Nephron progenitor cell (in vitro differentiated cells): ENCODE results near the gene HOMER3.
"Not testable (repeated sequence)": the region's sequence is repeated elsewhere in the genome, so short reads cannot be mapped to it uniquely, and the experiment has no call there.

Source experiments
- DNase-seq: peaks from one replicate; pipeline ENCODE4 v3.0.0; 2021
- H3K27ac Mint-ChIP-seq: 2 replicates; pipeline ENCODE4 v1.8.0; 2021; ENCODE audit warnings: mild to moderate bottlenecking, moderate library complexity, mixed read lengths
- H3K27me3 Mint-ChIP-seq: 2 replicates; pipeline ENCODE4 v1.8.0; 2021; ENCODE audit warnings: mild to moderate bottlenecking, low read depth, mixed read lengths; ENCODE audit not compliant: poor library complexity
- H3K36me3 Mint-ChIP-seq: 2 replicates; pipeline ENCODE4 v1.8.0; 2021; ENCODE audit warnings: low read depth, mixed read lengths
- H3K4me1 Mint-ChIP-seq: 2 replicates; pipeline ENCODE4 v1.8.0; 2021; ENCODE audit warnings: mixed read lengths
- H3K4me3 Mint-ChIP-seq: 2 replicates; pipeline ENCODE4 v1.8.0; 2021; ENCODE audit warnings: mild to moderate bottlenecking, moderate library complexity, mixed read lengths
- H3K9me3 Mint-ChIP-seq: 2 replicates; pipeline ENCODE4 v1.8.0; 2021; ENCODE audit warnings: mild to moderate bottlenecking, moderate library complexity, mixed read lengths
- CTCF ChIP-seq: fragments of 200-600 bp; sonication (generic); IDR thresholded peaks from 2 replicates; pipeline ENCODE4 v1.5.0; 2021; ENCODE audit warnings: antibody characterized with exemption

The HOMER3 gene

GRCh38 chr19:18964121-18964520, 23.1 kb upstream of the HOMER3 start:
- no peak overlapping the region for H3K27ac Mint-ChIP-seq
- H3K27me3 Mint-ChIP-seq = peaks cover 52% of the 10 kb centered on the region
- no peak overlapping the region for H3K4me3 Mint-ChIP-seq
- H3K4me1 Mint-ChIP-seq = peaks cover 21% of the 10 kb centered on the region
- H3K36me3 Mint-ChIP-seq = no peaks in the 10 kb centered on the region
- DNase-seq = no peak
- no peak for TF ChIP-seq CTCF
- H3K9me3 Mint-ChIP-seq = peaks cover 4% of the 10 kb centered on the region

GRCh38 chr19:18961767-18962620, 21.0 kb upstream of the HOMER3 start:
- no peaks in the 10 kb centered on the region for H3K36me3 Mint-ChIP-seq
- no peak for TF ChIP-seq CTCF
- H3K27me3 Mint-ChIP-seq = peaks cover 61% of the 10 kb centered on the region
- H3K9me3 Mint-ChIP-seq = no peaks in the 10 kb centered on the region
- peak; percentile 57 for DNase-seq
- H3K4me3 Mint-ChIP-seq = peak overlapping the region; percentile 56
- peaks cover 11% of the 10 kb centered on the region for H3K4me1 Mint-ChIP-seq
- no peak overlapping the region for H3K27ac Mint-ChIP-seq

GRCh38 chr19:18960370-18960769, 19.4 kb upstream of the HOMER3 start:
- no peak for TF ChIP-seq CTCF
- Mint-ChIP-seq H3K27ac (no peak overlapping the region), H3K4me1 (peaks cover 10% of the 10 kb centered on the region), H3K27me3 (peaks cover 59% of the 10 kb centered on the region), H3K9me3 (no peaks in the 10 kb centered on the region), H3K4me3 (no peak overlapping the region), H3K36me3 (no peaks in the 10 kb centered on the region)
- DNase-seq = no peak

DNA sequence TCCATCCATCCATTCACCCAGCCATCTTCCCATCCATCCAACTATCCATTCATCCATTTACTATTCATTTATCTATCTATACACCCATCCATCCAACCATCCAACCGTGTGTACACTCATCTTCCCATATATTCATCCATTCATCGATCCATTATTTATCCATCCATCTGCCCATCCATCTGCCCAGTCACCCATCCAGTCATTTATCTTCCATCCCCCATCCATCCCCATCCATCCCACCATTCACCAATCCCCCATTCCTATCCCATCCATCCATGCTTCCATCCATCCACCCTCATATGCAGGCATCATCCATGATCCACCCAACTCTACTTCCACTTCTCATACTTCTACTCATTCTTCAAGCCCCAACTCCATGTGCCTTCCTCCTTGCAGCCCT, 14.0 kb upstream of the HOMER3 start:
- H3K9me3 Mint-ChIP-seq = no peaks in the 10 kb centered on the region
- TF ChIP-seq CTCF = no peak
- H3K4me1 Mint-ChIP-seq = peaks cover 16% of the 10 kb centered on the region

DNA sequence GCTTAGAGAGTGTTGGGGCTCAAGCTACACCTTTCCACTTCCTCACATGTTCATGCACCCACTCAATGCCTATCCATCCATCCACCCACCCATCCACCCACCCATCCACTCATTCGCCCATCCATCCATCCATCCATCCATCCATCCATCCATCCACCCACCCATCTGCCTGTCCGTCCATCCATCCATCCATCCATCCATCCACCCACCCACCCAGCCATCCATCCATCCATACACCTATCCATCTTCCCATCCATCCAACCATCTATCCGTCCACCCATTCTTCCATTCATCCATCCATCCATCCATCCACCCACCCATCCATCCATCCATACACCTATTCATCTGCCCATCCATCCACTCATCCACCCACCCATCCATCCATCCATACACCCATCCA, 13.1 kb upstream of the HOMER3 start:
- no peak for DNase-seq
- no peak for TF ChIP-seq CTCF
- no peak overlapping the region for H3K4me3 Mint-ChIP-seq
- H3K4me1 Mint-ChIP-seq = peaks cover 16% of the 10 kb centered on the region
- H3K27me3 Mint-ChIP-seq = peaks cover 14% of the 10 kb centered on the region
- H3K27ac Mint-ChIP-seq = no peak overlapping the region
- no peaks in the 10 kb centered on the region for H3K36me3 Mint-ChIP-seq
- no peaks in the 10 kb centered on the region for H3K9me3 Mint-ChIP-seq

More for the DNA sequence above, 14.0 kb upstream of the HOMER3 start:
- Mint-ChIP-seq H3K27me3 (peaks cover 22% of the 10 kb centered on the region), H3K4me3 (no peak overlapping the region), H3K36me3 (no peaks in the 10 kb centered on the region), H3K27ac (no peak overlapping the region)
- DNase-seq = no peak

GRCh38 chr19:18952364-18953003, 11.5 kb upstream of the HOMER3 start:
- not testable (repeated sequence) for H3K27ac Mint-ChIP-seq, H3K36me3 Mint-ChIP-seq, DNase-seq, H3K9me3 Mint-ChIP-seq, H3K4me3 Mint-ChIP-seq, H3K27me3 Mint-ChIP-seq
- H3K4me1 Mint-ChIP-seq = peaks cover 16% of the 10 kb centered on the region
